H1 (cell line): ENCODE data around the gene DENND5B. TPM values are rescaled to one million over a fixed set of nuclear protein-coding genes. Genes with fewer than 3 reads are reported as not detected.

ENCODE experiments used
- CREB1 ChIP-seq: IDR thresholded peaks from 2 replicates; pipeline ENCODE4 v1.6.1; 2012; ENCODE audit warnings: inconsistent platforms
- E2F6 ChIP-seq: IDR thresholded peaks from 2 replicates; pipeline ENCODE4 v1.6.1; 2012; ENCODE audit warnings: inconsistent platforms
- RNF2 ChIP-seq: fragments of 200-900, 300-1000 bp; sonication (generic); IDR thresholded peaks from 2 replicates; pipeline ENCODE4 v1.7.1; 2016; ENCODE audit warnings: borderline replicate concordance, low read depth, mild to moderate bottlenecking, antibody characterized with exemption, low read length; ENCODE audit not compliant: poor library complexity, severe bottlenecking; ENCODE audit errors: missing control alignments
- SAP30 ChIP-seq: fragments of 300-600 bp; sonication (generic); IDR thresholded peaks from 2 replicates; pipeline ENCODE4 v1.7.1; 2012; ENCODE audit warnings: low read length, moderate library complexity, mild to moderate bottlenecking, inconsistent platforms; ENCODE audit not compliant: insufficient read depth, insufficient replicate concordance
- TEAD4 ChIP-seq: IDR thresholded peaks from 2 replicates; pipeline ENCODE4 v1.6.1; 2012; ENCODE audit warnings: low read depth, low read length, inconsistent platforms, mixed read lengths
- ZNF274 ChIP-seq: IDR thresholded peaks from 2 replicates; pipeline ENCODE4 v1.7.0; 2012; ENCODE audit warnings: low read length, borderline replicate concordance; ENCODE audit errors: extremely low read depth
- polyA plus RNA-seq, 7 experiments: library from polyadenylated mRNA; depleted of rRNA in 3 of 7; stranded (reverse) in 5 of 7; unstranded in 2 of 7; fragments of >200 nt in 5 of 7; fragments of 200-250 nt in 2 of 7; gene quantifications; 1 replicate in 5 of 7; 2 replicates in 1 of 7; 4 replicates in 1 of 7; pipeline versions ENCODE4 v1.2.1 to v1.2.3, GENCODE V29; 2011 to 2013; ENCODE audit warnings: missing spikeins in 2 of 7, mixed read lengths in 2 of 7
- total RNA-seq: library from RNA; stranded (reverse); fragmentation: NEBNext Ultra II Directional; extraction: Animal tissue kit (Norgen Biotek cat#: 25700); gene quantifications from 2 replicates; pipeline ENCODE4 v1.2.1, GENCODE V29; 2021

The DENND5B gene
- total and polyA plus RNA-seq, 2 of the 8 experiments (the other 6 are each of a cell fraction or from before 2014, with no cell fraction given), result 13.4 to 20.2 TPM

- TF ChIP-seq E2F6, result no peak
- no peak for TF ChIP-seq RNF2
- no peak for TF ChIP-seq ZNF274
- 0 out of 2 replicates have a peak, but pooled peaks have one; percentile 55 for TF ChIP-seq TEAD4
- TF ChIP-seq SAP30, result no peak
- peak; percentile 74 for TF ChIP-seq CREB1
These were observed 221.0 kb downstream of the DENND5B start (continued) for GRCh38 chr12:31369712-31370521.
